ENCODE measurements around the gene BOLL. TPM values are rescaled to one million over a fixed set of nuclear protein-coding genes. Genes with fewer than 3 reads are reported as not detected.
"Not testable (repeated sequence)": the region's sequence is repeated elsewhere in the genome, so short reads cannot be mapped to it uniquely, and the experiment has no call there.

BOLL gene
- polyA plus RNA-seq, 1 experiment: not detected

- POLR2A ChIA-PET: no interaction called here
- no peak overlapping the region for H3K4me3 ChIP-seq (ENCODE audit: low read depth, low read length)
- CTCF ChIA-PET: no interaction called here
- no peaks in the 10 kb centered on the region for H3K36me3 ChIP-seq (ENCODE audit: control insufficient read depth, insufficient read depth, low read length)
- no peak for TF ChIP-seq CTCF (IDR thresholded peaks at IDR 0.05; ENCODE audit: insufficient read depth, low read depth, low read length)
- H3K27me3 ChIP-seq (ENCODE audit: control insufficient read depth, insufficient read depth, low read length): no peaks in the 10 kb centered on the region
- no peak for DNase-seq (ENCODE audit: low read depth)
These were observed 58.1 kb downstream of the BOLL start for GRCh38 chr2:197727011-197727410.

DNA sequence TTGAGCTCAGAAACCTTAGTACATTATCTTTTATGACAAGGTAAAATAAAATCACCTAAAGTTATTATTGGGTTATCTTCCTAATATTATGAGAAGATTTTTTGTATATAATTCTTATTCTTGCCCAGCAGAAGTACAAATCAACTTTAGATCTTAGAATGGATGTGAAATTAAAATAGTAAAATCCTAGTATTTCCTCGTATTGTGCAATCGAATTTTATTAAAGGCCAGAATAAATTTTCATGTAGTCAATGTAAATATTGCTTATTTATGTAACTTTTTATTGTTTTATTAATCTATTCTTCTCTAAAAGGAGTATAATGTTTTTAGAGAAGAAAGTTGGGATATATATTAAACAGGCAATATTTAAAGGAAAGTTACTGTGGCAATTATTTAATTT lies 67.3 kb downstream of the BOLL start:
- Histone ChIP-seq H3K4me3 (ENCODE audit: low read depth, low read length) (no peak overlapping the region), H3K27me3 (ENCODE audit: control insufficient read depth, insufficient read depth, low read length) (no peaks in the 10 kb centered on the region), H3K36me3 (ENCODE audit: control insufficient read depth, insufficient read depth, low read length) (no peaks in the 10 kb centered on the region)
- CTCF ChIA-PET: no interaction called here
- no peak for DNase-seq (ENCODE audit: low read depth)
- POLR2A ChIA-PET: interaction anchor here (0.6 kb wide), 1 partner anchor 605 kb away, joined by 3 read pairs; no protein-coding TSS in a partner anchor
- TF ChIP-seq CTCF (IDR thresholded peaks at IDR 0.05; ENCODE audit: insufficient read depth, low read depth, low read length): no peak

GRCh38 chr2:197713271-197713670 lies 71.8 kb downstream of the BOLL start:
- ChIA-PET POLR2A (no interaction called here), CTCF (no interaction called here)
- Histone ChIP-seq H3K4me3 (ENCODE audit: low read depth, low read length) (no peak overlapping the region), H3K27me3 (ENCODE audit: control insufficient read depth, insufficient read depth, low read length) (no peaks in the 10 kb centered on the region), H3K36me3 (ENCODE audit: control insufficient read depth, insufficient read depth, low read length) (no peaks in the 10 kb centered on the region)
- TF ChIP-seq CTCF (IDR thresholded peaks at IDR 0.05; ENCODE audit: insufficient read depth, low read depth, low read length): no peak
- no peak for DNase-seq (ENCODE audit: low read depth)

GRCh38 chr2:197711578-197711977 lies 73.5 kb downstream of the BOLL start:
- no peak for TF ChIP-seq CTCF (IDR thresholded peaks at IDR 0.05; ENCODE audit: insufficient read depth, low read depth, low read length)
- no peak for DNase-seq (ENCODE audit: low read depth)
- H3K36me3 ChIP-seq (ENCODE audit: control insufficient read depth, insufficient read depth, low read length): no peaks in the 10 kb centered on the region

GRCh38 chr2:197710424-197711042 lies 74.6 kb downstream of the BOLL start:
- Histone ChIP-seq H3K4me3 (ENCODE audit: low read depth, low read length) (no peak overlapping the region), H3K36me3 (ENCODE audit: control insufficient read depth, insufficient read depth, low read length) (no peaks in the 10 kb centered on the region), H3K27me3 (ENCODE audit: control insufficient read depth, insufficient read depth, low read length) (no peaks in the 10 kb centered on the region)
- no peak for TF ChIP-seq CTCF (IDR thresholded peaks at IDR 0.05; ENCODE audit: insufficient read depth, low read depth, low read length)
- POLR2A ChIA-PET: no interaction called here
- no peak for DNase-seq (ENCODE audit: low read depth)
- CTCF ChIA-PET: no interaction called here

More at GRCh38 chr2:197711578-197711977, 73.5 kb downstream of the BOLL start:
- ChIA-PET POLR2A (no interaction called here), CTCF (no interaction called here)
- Histone ChIP-seq H3K27me3 (ENCODE audit: control insufficient read depth, insufficient read depth, low read length) (no peaks in the 10 kb centered on the region), H3K4me3 (ENCODE audit: low read depth, low read length) (no peak overlapping the region)

- H3K4me3 ChIP-seq (ENCODE audit: low read depth, low read length); CTCF ChIA-PET; H3K27me3 ChIP-seq (ENCODE audit: control insufficient read depth, insufficient read depth, low read length); POLR2A ChIA-PET; H3K36me3 ChIP-seq (ENCODE audit: control insufficient read depth, insufficient read depth, low read length); DNase-seq (ENCODE audit: low read depth): not testable (repeated sequence)
These were observed 76.0 kb downstream of the BOLL start for GRCh38 chr2:197709140-197709539.

Measured in BJ (cell line).